H54 (cell line): ENCODE results near the gene TFF1.

ENCODE experiments used
- DNase-seq: peaks from one replicate; pipeline ENCODE4 v3.0.0; 2011; ENCODE audit warnings: low spot score, mixed read lengths; ENCODE audit not compliant: insufficient read length
- FAIRE-seq: peaks from 3 replicates; lab custom pipeline; 2011; peaks lifted over from hg19 to GRCh38; lab: Jason Lieb, UNC
- POLR2A ChIP-seq: IDR thresholded peaks from 2 replicates; pipeline ENCODE4 v1.6.1; 2011; ENCODE audit warnings: low read depth, mild to moderate bottlenecking, low read length

TFF1 gene

DNA sequence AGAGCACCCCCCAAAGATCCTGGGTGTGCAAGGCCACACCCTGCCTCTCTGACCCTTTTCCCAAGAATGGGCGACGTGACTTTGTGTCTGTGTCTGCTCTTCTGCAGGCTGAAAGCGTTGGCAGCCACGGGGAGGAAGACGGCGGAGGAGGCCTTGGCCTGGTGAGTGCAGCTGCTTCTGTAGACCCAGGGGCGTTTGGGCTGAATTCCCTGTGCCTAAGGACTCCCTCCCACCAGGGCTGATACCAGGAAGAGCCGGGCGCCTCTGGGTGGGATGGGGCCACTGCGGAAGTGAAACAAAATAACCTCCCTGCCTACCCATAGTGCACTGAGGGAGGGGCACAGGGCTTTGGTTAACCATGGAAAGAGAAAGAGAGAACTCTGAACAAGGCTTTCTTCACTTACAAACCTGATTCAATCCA is 39.9 kb upstream of the TFF1 start:
- FAIRE-seq (no peak), DNase-seq (no peak)
- TF ChIP-seq POLR2A = no peak

DNA sequence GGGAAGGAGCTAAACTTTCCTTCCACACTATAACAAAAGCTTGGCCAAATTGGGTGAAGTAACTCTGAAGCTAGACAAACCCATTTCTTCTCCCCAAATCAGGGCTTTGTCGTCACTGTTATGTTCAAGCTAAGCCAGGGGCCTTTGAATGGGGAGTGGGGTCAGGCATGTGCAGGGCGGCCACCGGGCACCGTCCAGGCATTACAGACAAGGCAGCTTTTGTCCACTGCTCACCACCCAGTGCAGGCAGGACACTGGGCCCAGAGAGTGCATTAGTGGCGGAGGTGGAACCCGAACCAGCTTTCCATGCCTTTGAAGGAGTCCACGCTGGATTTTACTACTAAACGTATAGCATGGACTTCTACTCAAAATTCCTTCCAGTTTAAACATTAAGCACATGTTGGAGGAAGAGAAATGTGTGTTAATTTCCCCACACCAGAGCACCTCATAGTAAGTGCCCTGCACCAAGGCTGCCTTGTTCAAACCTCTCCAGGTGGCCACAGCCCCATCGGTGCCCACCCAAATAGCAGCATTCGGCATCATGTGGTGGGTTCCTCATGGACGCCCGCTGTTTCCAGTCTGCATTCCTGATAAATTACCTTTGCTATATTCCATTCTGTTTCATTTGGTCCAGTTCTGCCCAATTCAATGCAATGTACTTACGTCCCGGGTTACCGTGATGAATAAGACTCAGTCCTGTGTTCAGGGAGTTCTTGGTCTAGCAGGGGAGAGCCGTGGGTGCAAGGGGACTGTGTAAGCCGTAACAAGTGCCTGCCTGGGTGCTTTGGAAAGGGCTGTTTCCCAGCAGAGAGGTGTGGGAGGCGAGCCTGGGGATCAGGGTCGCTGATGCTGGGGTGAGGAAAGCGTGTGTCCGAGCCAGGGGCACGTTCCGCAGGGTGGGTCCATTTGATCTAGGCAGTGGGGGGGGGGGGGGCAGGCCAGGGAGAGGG is 39.0 kb upstream of the TFF1 start:
- no peak for TF ChIP-seq POLR2A
- FAIRE-seq (no peak), DNase-seq (no peak)

DNA sequence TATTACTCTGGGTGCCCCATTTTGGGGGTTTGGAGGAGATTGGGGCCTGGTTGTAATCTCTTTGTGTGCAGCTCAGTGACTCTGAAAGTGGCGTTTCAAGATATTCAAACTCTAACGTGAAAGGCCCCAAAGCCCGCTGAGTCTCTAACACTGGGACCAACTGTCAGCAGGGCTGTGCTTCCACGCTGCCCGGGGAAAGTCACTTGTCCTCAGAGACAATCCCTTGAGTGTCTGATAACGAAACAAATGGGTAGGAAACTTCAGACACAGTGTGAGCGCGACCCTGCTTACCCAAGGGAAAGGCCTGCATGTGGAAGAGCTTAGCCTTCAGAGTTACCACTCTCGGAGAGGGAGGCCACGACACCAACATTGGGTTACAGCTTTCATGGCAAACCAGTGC is 38.2 kb upstream of the TFF1 start:
- no peak for FAIRE-seq
- no peak for TF ChIP-seq POLR2A
- DNase-seq = no peak

DNA sequence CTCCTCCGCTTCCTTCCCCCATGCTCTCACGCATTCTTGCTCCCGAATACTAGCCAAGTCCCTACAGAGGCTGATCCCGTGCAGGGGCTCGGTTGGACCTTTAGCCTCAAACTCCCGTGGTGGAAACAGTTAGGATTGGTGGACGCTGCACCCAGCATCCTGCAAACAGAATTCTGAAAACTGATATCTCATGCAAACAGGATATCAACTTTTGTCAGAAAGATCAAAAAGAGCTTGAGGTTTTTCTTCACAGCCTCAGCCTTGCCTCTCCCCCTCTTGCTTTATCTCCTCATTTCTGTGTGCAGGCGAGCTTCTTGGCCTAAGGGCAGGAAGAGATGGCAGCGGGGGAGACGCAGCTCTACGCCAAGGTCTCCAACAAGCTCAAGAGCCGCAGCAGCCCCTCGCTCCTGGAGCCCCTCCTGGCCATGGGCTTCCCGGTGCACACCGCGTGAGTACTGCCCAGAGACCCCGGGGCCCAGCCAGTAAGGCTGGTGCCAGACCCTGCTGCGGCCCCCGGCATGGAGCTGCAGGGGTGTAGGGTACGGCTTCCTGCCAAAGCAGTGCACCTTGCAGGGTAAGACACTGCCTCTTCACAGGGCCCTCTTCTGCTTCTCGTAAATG is 37.4 kb upstream of the TFF1 start, which contains the start of gene UBASH3A:
Gene UBASH3A (plus strand): TSS at position 292 of the 621 bp plus-strand sequence. CDS start 44 bp downstream, at position 336.
- DNase-seq = no peak
- FAIRE-seq = no peak
- TF ChIP-seq POLR2A = no peak

DNA sequence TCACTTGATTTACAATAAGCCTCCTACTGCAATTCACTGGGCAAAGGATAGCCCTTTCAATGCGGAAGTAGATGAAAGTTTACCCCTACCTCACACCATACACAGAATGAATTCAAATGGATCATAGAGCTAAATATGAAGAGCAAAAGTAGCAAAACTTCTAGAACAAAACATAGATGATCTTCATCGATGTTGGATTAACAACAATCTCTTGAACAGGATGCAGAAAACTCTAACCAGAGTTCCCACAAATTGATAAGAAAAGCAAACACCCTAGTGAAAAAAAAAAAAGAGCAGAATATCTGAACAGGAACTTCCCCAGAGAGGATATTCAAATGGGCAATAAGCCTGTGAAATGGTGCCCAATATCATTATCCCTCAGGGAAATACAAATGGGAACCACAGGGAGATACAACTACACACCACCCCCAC is 35.5 kb upstream of the TFF1 start:
- FAIRE-seq (no peak), DNase-seq (no peak)
- no peak for TF ChIP-seq POLR2A

DNA sequence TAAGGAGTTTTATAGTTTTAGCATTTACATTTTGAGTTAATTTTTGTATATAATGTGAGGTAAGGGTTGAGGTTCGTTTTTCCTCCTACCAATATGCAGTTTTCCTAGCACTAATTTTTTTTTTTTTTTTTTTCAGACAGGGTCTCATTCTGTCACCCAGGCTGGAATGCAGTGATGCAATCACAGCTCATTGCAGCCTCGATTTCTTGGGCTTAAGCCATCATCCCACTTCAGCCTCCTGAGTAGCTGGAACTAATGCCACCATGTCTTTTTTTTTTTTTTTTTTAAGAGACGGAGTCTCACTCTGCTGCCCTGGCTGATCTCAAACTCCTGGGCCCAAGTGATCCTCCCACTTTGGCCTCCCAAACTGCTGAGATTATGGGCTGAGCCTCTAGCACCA is 34.8 kb upstream of the TFF1 start:
- no peak for DNase-seq
- no peak for TF ChIP-seq POLR2A
- FAIRE-seq = no peak

DNA sequence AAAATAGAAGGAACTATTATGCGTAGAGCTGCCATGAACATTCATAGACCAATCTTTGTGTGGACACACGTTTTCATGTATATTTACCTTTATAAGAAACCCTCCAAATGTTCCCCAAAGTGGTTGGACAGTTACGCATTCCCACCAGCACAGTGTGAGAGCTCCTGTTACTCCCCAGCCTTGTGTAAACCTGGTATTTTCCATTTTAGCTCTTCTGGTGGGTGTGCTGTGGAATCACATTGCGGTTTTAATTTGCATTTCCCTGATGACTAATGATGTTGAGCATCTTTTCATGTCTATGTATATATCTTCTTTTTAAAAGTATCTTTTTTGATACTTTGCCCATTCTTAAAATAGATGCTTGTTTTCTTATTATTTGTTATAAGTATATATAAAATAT is 34.2 kb upstream of the TFF1 start:
- DNase-seq = no peak
- no peak for TF ChIP-seq POLR2A
- FAIRE-seq = no peak

DNA sequence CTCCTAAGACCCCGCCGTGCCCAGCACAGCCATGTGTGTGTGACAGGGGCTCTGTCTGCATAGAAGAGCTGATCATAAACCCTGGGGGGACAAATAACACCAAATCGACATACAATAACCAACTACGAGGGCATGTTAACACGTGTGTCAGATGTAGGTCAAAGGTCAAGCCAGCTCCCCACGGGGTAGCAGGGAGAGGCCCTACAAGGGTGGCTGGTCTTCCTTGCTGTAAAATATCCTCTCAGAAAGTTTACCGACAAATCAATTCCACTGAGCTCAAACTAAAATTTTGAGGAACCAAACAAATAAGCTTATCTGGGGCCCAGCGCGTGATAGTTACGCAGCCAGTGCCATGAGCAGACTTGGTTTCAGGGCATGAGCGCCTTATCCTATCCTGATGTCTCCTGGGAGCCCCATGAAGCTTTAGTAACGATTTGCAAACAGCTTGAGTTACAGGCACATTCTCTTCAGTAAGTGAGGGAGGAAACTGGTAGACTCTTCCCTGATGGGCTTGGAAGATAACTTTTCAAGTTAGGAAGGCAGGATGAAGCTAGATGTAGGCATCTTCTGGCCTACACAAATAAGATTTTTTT is 32.2 kb upstream of the TFF1 start:
- DNase-seq (no peak), FAIRE-seq (no peak)
- TF ChIP-seq POLR2A = no peak

DNA sequence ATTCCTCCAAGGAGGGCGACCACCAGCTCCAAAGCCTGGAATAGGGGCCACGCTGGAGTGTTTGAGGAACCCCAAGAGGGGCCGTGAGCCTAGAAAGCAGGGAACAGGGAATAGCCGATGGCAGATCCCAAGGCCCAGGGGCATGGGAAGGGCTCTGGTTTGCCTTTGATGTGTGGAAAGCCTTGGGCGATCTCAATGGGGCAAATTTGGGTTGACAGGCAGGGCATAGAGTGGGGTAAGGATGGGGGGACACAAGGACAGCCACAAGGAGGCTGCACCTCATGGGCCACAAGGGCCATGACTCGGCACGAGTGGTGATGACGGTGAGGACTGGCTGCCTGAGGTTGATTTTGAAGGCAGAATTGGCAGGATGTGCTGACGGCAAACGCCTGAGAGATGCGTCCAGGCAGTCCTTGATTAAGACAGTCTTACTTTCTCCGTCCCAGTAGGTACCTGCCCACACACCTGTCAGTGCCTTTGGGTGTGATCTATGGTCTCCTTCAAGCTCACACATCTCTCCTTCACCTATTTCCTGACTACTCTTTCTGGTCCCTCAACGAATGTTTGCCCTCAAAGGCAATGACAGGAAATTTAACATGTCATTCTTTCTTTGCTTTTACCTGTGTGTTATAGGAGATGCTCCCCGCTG is 31.5 kb upstream of the TFF1 start:
- TF ChIP-seq POLR2A = no peak
- DNase-seq = no peak
- no peak for FAIRE-seq

DNA sequence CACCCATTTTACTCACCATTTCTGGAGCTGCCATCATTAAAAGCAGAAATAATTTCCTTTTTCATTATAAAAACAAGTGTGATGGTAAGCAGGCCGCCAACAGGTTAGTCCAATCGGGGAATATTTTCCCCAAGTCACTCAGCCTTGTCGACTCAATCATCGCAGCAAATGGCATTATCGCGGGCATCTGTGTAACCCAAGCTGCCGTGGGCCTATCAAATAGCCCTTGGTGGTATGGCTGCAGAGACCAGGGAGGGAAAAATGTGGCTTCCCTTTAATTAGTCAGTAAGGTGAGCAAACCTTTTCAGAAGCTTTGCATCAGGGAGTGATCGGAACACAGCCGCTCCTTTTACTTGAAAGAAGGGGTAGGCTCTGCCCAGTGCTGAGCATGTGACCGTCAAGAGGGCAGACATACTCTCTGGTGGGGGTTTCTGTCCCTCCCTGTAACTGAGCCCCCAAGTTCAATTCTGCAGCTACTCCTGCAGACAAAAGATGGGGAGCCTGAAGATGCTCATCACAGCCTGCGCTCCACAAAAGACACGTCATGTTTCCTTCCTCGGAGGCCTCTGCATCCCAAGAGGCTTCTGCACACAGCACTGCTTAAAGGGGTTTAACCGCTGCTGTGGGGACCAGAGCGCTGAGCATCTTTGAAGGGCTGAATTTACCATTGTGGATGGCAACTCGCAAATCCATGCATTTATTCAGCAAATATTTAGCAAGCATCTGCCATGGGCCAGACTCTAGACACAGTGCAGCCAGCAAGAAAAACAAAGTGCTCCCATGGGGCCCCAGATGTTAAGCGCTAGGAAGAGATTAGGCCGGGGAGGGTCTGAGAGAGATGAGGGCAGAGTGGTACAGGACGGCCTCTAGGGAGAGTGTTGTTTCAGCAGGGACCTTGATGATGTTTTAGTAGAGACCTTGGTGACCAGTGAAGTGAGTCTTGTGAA is 30.7 kb upstream of the TFF1 start:
- FAIRE-seq = no peak
- no peak for DNase-seq
- TF ChIP-seq POLR2A = no peak

DNA sequence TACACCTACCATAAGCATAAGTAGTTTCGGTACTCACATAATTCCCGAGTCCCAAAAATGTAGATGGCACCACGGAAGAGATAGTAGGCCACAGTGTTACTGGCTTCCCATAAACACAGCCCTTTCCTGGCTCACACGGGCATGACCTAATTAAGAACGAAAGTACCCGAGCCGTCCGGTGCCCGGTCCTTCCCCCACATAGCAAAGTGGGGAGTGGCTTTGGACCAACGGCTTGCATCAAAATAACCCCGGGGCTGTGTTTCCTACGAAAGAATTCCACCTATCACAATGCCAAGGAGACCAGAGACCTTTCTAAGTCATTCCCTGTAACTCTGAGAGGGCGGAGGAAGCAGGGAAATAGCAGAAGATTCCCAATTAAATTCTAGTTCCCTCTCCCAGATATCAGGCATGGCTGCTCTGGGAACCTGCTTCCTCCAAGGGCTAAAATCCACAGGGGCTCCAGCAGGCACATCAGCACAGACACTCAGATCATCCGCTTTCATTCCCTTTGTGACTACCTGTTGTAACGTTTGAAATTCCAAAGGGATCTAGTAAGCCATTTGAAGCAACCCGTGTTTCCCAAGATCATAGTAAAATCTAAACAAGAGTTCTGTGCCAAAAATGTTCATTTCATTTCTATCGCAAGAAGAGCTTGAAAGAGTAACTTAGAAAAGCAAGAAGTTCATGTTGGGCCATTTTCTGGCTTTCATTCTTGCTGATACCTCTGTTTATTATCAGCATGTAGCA is 29.7 kb upstream of the TFF1 start, which contains the start of gene TMPRSS3:
Gene TMPRSS3 (minus strand): TSS at position 148 of the 747 bp plus-strand sequence. CDS start 635 bp downstream, outside the sequence.
- no peak for DNase-seq
- TF ChIP-seq POLR2A = no peak
- FAIRE-seq = no peak

DNA sequence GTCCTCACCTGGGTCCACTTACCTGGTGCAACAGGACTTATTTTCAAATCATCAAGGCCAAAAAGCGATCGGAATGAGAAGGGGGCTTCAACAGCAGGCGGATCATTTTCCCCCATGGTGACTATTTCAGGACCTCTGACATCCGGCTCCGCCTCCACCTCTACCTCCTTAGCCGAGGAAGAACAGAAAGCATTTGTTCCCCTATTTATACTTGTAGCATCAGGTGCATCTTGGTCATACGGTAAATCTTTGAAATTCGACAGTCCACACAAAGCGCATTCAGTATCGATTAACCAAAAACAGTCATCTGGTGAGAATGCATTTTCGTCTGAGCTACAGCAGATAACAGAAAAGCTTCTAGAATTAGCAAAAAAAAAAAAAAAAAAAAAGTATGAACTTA is 29.0 kb upstream of the TFF1 start:
- DNase-seq (no peak), FAIRE-seq (no peak)
- TF ChIP-seq POLR2A = no peak
